Measurements from ENCODE around the gene HDAC4. TPM values are rescaled to one million over a fixed set of nuclear protein-coding genes. Genes with fewer than 3 reads are reported as not detected.

The HDAC4 gene
- total RNA-seq, 1 experiment from 2014 or later: 6.4 TPM

DNA sequence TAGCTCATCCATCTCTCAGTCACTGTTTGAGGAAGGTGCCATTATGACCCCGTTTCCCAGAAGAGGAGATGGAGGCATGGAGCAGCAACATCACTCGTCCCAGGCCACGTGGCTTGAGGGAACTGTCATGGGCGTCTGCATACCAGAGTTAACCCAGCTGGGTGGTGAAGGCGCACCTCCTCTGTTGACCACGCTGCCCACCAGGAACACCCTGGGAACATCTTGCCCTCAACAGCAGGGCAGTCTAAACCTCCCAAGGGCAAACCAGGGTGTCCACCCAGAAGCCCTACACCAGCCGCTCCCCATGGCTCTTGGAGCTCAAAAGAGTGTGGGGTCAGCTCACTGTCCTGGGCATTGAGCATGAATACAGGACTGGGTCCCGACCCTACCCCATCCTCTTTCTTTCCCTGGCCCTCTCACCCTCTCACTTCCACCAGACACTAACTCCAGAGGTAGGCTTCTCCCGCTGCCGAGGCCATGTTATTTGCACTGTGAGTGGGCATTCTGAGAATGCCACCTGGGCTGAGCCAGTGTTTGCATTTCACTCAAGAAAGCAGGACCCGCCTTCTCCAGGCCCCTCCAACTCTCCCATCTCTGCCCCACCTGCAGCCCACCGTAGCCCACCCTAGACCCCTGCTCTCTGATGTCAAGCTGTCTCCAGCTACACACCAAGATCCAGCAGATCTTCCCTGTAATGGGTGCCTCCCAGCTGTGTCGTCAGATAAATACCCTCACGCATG, 259.6 kb downstream of the HDAC4 start:
- no peak for DNase-seq (ENCODE audit: low spot score)

DNA sequence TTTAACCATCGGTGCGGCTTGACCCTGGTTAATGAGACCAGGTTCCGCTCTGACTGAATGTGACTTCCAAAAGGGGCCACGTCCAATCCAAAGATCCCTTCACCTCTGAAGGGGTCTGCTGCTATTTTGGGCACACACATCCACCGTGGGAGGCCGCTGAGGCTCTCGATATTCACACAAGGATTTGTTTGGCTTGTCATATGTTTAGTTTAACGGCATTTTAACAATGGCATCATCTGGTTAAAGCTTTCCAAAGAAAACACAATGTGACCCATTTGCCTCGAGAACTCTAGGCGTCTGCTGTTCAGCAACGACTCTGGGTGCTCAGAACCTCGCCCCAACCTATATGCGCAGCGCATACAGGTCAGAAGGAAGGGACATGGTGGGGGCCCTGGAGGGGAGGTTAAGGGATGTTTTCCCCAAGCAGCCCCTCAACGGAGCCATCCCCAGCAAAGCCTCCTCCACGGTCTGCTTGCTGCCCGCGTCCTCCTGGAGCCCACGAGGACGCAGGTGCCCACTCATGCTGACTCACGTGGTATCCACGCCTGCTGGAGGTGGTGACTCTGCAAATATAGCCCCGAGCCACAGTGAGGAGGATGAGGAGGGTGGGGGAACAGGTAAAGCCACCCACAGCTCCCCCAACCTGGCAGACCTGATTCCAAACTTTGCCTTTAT, 260.3 kb downstream of the HDAC4 start:
- DNase-seq (ENCODE audit: low spot score): no peak

DNA sequence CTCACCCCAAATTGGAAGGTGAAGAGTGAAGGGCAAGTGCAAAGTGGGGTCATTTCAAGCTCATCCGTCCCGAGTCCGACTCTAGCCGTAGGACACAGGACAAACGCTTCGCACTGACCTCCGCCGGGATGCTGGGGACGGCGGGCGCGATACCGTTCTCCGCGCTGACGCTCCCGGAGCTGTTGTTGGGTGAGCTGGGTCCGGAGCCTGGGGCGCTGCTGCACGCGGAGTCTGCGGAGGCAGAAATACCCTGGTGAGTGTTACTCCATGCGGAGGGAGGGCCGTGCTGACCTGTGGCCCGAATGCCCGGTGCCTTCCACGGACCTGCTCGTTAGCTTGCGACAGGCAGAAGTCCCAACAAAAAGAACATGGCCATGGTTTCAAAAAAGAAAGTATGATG, 261.3 kb downstream of the HDAC4 start:
- DNase-seq (ENCODE audit: low spot score): no peak

DNA sequence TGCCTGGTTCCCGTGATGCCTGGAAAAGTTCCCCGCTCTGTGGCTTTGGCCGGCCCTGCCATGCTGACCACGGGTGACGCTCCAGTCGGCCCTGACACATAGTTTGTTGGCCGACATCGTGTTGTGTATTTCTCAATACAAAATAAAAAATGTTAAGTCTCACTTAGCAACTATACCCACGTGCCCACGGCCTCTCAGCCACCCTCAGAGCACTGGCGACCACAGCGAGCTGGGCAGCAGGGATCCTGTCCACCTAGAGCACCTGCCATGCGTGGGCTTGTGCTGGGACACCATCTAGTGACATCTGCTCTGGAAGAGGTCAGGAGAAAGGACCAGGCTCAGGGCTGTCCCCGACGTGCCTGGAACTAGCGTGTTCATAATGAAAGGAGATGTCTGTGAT, 261.7 kb downstream of the HDAC4 start:
- no peak for DNase-seq (ENCODE audit: low spot score)

DNA sequence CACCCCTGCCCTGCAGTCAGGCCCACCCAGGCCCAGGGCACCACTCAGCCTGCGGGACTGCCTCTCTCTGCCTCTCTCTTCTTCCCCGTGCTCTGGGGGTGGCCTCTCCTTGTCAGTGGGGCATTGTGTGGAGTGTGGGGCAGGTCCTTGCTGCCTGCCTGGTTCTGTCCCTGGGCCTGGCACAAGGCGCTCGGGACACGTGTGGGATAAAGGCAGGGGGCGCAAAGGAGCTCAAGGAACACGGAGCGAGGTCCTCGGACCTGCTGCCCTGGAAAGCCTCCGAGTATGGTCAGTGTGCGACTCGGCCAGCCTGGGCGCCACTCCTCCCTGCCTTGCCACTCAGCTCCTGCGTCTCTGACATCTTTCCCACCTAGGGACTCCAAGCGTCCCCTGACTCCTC, 262.2 kb downstream of the HDAC4 start:
- no peak for DNase-seq (ENCODE audit: low spot score)

DNA sequence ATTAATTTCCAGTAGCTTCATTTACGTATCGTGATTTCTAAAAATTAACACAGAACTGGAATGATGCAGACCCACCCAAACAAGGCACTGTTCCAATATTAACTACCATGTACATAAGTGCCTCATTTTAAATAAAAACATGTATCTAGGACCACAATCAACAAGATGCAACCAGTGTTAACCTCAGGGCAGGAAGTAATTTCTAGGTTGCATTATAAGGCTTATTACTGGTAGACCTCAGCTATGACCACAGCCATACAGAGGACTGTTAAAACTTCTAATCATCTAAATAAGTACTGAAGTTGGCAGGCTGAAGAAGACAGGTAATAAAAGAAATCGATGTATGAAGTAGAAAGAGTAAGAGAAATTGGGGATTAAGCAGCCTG, 262.9 kb downstream of the HDAC4 start:
- no peak for DNase-seq (ENCODE audit: low spot score)

DNA sequence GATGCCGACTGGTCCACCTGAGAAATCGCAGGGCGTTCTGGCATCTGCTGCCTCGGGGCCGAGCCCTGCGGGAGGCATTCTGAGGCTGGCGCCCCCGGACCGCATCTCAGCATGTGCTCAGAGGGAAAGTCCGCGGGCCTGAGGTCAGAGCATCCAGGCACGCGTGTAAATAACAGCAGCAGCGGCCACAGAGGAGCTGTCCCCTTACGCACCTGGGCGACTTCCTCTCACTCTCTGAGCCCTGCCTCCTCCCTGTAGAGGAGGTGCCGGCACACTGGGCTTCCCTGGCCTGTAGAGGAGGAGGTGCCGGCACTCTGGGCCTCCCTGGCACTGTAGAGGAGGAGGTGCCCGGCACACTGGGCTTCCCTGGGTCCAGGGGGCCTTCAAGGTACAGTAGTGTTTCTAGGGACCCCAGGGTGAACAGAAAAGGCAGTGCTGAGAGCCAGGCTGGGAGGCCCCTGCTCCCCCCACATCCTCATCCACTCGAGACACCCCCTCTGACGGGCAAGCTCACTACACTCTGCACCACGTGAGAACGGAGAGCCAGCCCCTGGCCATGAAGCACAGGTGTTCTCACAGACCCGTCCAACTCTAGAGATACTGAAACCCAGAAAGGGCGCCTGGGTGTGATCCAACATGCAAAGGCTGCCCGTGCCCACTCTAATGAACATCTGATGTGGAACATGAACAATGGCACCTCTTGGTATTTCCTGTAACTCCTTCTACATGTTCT, 263.5 kb downstream of the HDAC4 start:
- DNase-seq (ENCODE audit: low spot score): no peak

DNA sequence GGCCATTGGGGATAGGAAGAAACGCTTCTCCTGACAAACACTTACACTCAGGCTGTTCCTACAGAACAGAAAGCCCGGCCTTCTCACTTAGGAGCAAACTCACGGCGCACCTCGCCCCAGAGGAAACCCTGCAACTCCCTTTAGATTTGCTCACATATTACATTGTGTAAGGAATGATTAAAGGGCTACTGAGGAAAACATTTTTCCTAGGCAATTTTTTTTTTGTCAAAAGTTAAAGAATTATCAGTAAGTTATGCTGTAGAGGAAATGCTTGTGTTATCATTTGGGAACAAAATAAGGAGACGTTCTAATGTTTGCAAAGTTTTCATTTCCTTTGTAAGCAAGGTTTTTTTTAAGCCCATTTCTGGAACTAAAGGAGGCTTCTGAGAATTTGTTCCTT, 264.1 kb downstream of the HDAC4 start:
- DNase-seq (ENCODE audit: low spot score): no peak

DNA sequence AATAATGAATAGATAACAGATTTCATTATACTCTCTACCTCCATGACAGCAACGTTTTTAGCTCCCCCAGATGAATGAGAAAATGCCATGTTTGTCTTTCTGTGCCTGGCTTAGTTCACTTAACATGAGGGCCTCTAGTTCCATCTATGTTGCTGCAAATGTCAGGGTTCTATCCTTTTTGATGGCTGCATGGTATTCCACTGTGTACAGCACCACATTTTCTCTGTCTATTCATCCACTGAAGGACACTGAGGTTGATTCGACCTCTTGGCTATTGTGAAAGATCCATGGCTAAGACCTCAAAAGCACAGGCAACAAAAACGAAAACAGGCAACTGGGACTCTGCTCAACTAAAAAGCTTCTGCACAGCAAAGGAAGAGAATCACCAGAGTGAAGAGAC, 264.6 kb downstream of the HDAC4 start:
- DNase-seq (ENCODE audit: low spot score): no peak

DNA sequence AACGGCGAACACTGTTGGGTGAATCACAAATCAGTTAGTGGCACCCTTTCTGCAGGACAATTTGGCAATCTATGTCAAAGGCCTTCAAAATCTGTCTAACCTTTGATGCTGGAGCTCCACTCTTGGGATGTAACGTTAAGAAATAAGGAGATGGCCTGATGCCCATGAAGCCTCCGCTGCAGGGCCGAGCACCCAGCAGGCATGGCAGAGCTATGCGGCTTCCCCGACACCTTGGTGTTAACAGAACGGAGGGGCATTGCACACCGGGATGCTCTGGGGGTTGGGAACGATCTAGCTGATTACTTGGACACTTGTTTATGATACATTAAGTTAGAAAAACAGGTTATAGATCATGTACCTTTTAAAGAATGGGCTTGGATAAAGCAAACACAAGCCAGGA, 265.3 kb downstream of the HDAC4 start:
- DNase-seq (ENCODE audit: low spot score): no peak

DNA sequence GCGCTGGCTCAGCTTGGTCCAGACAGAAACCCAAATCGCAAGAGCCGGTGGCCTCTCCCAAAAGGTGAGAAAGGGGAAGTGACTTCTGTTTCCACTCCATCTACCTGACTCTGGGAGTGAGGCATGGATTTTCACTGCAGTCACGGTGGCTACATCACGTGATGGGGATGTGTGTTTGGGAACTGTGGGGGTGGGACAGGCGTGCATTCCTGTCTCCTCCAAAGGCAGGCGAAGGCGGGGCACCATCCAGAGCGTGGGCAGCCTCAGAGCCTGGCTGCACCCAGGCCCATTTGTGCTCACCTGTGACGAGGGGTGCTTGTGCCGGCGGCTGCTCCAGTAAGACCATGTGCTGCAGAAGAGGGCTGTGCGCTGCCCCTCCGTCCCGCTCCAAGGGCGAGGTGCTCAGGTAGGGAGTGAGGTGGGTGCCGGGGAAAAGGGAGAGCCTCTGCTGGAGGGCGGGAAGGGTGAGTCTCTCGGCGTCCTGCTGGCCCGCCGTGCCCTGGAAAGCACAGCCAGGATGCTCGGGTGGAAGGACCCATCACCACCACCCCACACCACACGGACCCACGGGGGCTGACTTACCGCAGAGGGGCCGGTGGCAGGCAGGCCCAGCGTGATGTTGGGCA, 266.8 kb downstream of the HDAC4 start:
- DNase-seq (ENCODE audit: low spot score): no peak

DNA sequence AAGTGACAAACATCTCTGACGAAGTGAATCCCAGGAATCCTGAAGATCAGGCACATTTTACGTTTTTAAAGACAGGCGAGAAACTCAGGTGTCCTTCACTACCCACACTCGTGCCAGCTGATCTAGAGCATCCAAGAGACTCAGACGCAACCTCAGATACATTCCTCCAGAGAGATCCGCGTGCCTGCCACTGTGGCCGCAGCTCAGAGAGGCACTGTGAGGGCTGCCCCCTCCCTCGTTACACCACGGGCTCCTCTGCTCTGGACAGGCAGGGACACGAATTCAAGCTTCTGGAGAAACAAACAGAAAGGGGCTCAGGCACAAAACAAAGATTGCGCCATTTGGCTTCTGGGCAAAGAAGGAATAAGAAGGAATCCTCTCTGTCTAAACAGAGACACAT, 268.0 kb downstream of the HDAC4 start:
- DNase-seq (ENCODE audit: low spot score): no peak

DNA sequence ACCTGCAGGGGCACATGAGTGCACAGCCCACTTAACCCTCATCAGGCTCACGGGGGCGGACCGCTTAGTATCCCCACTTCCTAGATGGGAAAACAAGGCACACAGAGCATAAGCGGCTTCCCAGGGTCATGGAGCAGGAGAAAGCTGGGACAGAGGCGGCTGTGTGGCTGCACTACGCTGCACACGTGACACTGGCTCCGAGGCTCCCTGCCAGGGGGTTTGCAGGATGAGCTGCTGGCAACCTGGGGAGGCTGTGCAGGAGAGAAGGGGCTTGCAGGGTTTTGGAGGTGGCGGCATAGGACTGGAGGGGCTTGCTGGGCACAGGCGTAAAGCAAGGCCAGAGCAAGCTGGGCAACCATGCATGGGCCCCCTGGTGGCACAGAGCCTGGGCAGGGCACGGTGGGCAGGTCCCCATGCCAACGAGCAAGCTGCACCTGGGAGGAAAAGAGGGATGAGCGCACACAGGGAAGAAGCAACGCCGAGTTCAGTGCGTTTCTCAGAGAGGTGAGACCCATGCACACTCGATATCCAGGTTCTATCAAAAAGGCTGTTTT, 268.6 kb downstream of the HDAC4 start:
- DNase-seq (ENCODE audit: low spot score): no peak

DNA sequence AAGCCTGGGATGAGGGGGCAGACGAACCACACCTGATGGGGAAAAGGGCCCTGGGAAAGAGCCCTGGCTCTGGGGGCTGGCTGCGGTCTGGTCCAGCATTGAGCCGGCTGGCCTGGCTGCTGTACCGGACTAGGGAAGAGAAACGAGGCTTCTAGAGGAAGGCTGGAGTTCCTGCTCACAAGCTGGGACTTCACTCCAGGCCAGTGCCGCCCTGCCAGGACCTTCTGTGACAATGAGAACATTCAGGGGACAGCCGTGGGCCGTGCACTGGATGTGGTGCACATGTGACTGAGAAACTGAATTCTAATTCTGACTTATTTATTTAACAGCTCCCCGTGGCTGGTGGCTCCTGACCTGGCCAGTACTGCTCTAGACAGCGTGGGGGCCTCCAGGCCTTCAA, 269.3 kb downstream of the HDAC4 start:
- no peak for DNase-seq (ENCODE audit: low spot score)

DNA sequence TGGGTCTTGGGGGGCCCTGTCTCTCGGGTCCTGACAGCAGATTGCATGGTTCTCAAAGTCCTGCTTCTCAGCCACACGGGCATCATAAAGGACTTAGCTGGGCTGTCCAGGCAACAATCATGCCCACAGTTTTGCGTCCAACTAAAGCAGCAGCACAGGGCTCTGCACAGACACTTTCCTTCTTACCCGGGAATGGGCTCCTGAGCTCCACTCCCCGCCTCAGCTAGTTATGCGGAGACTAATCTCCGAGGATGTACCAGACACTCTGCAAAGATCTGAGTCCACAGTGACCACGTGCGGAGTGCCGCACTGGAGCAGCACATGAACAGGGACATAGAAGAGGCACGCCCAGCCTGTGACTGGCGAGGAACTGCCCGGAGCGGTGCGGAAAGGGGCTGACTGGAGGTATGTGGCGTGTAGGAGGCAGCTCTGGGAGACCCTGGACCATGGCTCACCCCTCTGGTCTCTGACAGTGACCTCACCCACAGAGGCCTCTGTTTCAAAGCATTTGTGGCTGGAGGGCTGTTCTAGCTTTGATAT, 270.0 kb downstream of the HDAC4 start:
- no peak for DNase-seq (ENCODE audit: low spot score)

DNA sequence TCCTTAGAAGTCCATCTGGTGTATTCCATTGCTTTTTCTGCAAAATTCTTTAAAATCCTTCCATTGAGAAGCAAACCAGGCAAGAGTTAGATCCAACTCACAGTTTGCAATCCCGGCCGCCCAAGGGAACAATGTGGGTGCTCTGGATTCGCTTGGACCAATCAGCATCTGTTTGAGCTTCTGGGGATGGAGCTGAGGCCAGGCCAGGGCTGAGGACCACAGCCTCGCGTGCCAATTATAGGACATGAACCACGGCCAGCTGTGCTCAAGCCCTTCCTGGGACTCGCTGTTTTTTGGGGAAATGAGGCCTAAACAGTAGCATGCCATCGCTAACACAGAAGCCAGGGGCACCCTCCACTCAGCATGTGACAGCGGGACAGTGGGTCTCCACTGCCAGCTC, 270.8 kb downstream of the HDAC4 start:
- DNase-seq (ENCODE audit: low spot score): no peak

DNA sequence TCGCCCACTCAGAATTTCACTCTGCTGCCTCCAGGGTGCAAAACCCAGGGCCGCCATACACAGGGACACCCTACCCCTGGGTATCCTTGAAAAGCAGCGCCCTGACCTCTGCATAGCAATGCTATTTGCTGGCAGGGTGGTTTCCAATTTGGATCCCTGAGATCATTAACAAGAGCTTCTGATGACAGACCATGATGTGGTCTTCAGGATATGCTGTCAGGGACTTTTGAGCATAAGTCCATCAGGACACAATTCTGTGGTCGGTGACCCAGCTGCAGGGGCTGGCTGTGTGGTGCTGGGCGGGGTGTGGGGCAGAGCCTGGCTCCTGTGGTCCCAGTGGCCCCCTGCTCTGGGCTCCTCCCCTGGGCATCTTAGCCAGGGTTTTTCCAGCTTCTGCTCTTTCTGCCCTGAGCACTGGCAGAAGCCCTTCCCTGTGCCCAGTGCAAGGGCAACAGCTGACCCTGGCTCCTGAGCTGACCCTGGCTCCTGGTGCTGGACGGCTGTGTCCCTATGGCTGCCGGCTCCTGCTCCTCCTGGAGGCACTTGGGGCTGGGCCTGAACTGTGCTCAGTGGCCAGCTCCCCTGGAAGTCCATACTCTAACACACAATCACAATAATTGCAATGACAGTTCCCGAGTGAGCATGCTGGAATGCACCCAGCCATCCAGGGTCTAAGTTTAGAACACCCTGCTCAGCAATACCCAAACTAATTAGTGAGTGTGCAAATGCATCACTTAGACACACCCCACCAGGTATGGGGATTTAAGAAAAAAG, 271.5 kb downstream of the HDAC4 start:
- DNase-seq (ENCODE audit: low spot score): no peak

DNA sequence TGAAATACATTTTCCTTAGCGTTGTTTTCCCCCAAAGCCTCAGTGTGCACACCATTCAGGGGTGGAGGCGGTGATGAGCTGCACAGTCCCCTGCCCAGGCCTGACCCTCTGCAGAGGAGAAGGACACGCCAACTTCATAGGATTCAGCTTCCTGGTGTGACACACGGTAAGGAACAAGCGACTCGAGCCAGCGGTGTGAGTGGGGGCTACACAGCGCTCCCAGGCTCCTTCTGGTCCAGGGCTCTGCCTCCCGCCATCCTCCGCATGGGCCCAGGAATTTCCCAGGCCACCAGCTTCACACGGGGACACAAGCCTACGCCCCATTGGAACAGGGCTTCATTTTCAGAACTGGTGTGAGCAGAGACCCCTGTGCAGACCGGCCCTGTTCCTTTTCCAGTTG, 272.1 kb downstream of the HDAC4 start:
- no peak for DNase-seq (ENCODE audit: low spot score)

DNA sequence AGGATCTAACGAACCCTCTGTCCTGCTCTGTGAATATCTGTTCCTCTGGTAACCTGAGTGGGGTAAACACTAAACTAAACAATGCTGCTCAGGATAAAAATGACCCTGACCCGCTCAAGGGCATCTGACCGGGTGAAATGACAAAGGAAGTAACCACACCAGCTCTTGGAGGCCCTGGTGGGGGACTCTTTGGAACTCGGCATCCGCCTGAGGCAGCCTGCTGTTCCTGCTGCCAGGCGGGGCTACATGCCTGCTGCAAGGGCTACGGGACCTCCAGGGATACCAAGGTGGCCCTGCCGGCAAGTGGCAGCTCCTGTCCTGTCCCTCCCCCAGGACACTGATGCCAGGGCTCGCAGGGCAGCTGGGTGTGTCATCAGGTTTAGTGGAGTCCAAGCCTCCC, 273.3 kb downstream of the HDAC4 start:
- DNase-seq (ENCODE audit: low spot score): no peak

DNA sequence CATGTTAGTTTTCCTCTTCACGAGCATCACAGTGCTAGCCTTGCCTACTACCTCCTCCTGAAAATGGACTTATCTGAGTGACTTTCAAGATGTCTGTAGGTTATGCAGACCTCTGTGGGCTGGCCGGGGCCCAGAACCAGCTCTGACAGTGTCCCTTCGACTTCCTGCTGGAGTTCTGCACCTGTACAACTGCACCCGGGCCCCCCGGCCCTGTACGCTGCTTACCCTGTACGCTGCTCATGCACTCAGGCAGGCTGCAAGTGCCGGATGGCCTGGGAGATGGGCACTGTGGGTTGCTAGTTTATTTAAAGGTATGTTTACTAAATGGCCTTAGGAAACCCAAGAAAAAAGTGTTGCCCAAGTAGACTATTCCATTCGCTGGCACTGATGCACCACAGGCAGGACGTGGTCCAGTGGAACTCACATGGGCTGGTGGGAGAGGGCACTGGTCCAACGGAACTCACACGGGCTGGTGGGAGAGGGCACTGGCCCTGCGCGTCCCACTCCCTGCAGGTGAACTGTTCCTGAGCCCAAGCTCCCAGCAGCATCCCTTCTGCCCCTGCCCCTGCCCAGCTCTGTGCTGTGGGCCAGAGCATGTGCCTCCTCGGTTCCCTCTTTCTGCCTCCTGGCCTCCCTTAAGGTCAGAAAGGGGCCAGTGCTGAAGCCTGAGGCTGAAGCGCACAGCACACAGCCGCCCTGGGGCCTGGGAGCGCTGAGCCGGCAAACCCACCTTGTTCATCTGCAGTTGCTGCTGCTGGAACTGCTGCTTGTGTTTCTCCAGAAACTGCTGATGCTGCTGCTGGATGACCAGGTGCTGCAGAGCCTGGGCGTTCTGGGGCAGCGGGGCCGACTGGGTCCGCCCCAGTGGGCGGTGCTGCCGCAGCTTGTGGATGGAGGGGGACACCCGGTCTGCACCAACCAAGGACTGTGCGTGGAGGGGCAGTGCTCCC, 274.8 kb downstream of the HDAC4 start:
- DNase-seq (ENCODE audit: low spot score): no peak

All from H4 (cell line).